Epithelial cell of alveolus of lung (primary cell): ENCODE data around the gene CFAP47. TPM values are rescaled to one million over a fixed set of nuclear protein-coding genes. Genes with fewer than 3 reads are reported as not detected.

Experiments used
- total RNA-seq: library from RNA; depleted of rRNA; stranded (reverse); fragments of >200 nt; gene quantifications from 2 replicates; pipeline ENCODE4 v1.2.1, GENCODE V29; 2015

Gene CFAP47, protein sequence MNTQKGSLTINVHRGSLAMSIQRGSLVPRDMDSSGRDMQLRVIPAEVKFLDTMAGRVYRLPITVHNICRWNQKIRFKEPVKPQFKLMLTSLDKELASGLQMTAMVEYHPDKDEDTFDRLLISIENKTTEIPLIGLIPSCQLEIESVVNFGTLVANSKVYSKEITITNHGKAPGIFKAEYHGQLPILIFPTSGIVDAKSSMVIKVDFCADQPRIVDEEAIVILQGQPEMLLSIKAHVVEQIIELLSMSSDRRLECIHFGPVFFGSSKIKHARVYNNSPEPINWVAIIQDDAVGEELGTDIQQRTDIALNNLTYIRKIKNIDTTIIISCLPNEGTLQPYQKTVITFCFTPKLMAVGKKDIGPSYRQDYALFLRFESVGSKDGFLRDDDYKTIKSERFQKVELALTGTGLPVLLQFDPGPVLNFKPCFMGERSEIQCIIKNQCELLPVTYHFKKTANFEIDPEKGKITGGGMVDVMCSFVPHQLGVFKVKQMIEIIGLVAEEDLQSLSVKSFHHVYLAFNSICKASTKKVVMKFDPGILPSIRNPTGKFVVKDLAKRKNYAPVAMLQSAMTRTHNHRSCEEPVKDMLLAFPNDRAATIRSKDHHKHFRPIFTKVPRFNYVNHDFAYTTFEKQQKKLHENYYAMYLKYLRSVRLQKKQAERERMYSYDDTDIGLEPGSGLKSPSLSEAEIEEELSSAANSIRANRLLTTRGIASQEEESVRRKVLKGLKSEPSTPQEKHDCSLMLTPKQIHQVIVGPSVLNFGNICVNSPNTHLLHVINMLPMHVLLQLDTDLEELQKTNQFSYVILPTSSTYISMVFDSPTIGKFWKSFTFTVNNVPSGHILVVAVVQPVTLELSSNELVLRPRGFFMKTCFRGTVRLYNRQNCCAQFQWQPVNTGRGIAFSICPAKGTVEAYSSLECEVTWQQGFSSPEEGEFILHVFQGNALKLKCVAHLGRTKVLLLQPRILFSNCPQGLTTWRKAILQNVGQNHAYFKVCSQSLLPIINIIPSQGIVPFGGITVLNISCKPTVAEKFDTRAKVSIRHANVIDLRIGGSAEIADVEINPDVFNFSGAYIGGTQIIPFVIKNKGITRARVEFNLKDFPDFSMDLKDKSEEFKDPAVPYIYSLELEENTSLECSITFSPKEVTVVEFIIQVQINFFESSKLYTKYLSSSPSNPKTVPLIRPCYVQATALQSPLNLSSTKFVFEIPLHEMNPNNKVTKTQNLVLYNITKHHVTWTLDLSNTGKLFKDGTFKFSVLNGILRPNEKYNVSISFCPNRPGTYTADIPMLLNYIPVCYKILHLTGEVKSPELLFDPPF (N-terminal part only)
- total RNA-seq: not detected in 2 replicates

DNA sequence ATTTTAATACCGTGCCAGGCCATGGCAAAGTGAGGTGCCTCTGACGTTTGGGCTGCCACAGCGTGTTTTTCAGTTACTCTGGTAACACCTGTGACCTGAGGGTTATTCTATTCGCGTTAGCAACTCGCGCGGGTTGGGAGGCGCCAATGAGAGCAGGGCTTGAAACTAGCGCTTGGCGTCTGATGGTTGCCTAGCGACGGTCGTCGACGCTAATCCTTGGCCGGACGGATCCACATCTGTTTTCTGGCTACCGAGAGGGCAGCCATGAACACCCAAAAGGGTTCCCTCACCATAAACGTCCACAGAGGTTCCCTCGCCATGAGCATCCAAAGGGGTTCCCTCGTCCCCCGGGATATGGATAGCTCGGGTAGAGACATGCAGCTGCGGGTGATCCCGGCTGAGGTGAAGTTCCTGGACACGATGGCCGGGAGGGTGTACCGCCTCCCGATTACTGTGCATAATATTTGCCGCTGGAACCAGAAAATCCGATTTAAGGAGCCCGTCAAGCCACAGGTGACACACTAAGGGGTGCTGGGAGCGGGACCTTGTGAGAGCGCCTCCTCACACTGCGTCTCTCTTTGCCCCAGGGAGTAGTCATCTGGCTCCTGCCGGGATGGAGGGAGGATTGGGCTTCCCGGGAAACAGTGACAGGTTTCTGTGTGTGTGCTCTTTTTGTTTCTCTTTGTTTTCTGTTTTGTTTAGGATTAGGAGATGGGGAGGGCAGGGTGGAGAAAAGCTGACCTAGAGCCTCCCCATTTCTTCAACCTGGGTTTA, at the start of gene CFAP47:
CFAP47 (plus strand) TSS at position 199 of the 774 bp plus-strand sequence; CDS start at position 265, 66 bp downstream.

Other genes with a start within 250 kb of the CFAP47 start
- gene MAGEB16, start 121.4 kb upstream of the CFAP47 start, total RNA-seq: not detected in 2 replicates